ENCODE data around the gene TRIO. TPM values are rescaled to one million over a fixed set of nuclear protein-coding genes. Genes with fewer than 3 reads are reported as not detected.

Gene TRIO
- total and polyA plus RNA-seq, 4 donors, result 23.8 to 243 (median 110) TPM

GRCh38 chr5:14506661-14507060, 363.5 kb downstream of the TRIO start:
- ATAC-seq (ENCODE audit: insufficient read depth, low FRiP score), result no peak
- WGBS, 2 donors, result 94 to 98% methylated on average over 16 of the region's 16 CpGs
- H3K9me3 ChIP-seq (ENCODE audit: control insufficient read depth in 4 of 4, insufficient read depth in 3 of 4, low read length in 3 of 4), result no peaks in the 10 kb centered on the region

DNA sequence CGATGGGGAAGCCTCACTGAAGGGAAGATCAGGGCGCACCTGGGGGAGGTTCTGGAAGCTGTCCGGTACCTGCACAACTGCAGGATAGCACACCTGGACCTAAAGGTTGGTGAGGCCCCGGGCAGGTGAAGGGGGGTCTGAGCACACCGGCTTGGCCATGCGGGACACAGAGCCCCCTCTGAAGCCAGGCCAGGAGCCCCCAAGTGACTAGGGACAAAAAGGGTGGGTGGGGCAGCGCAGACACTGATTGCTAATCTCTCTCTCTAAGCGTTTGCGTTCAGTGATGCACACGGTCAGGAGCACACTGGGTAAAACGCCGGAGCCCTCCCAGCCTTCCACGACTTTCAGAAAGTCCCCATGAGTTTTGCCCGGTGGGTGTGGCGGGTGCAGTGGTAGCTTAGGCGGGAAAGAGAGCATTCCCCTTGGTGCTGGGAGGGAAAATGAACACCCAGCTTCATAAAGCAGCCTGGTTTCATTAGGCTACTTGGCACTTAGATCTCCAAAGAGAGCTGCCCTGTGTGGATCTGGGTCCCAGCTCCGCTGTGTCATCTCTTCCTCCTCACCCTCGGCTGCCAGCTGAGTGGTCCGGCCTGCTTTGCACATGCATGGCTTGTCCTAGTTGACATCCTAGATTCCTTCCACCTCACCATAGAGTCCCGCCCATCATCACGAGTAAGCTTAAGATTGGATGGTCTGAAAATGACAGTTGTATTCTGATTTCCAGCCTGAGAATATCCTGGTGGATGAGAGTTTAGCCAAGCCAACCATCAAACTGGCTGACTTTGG, 364.2 kb downstream of the TRIO start:
- Histone ChIP-seq H3K4me3 (no peak overlapping the region), H3K9me3 (ENCODE audit: control insufficient read depth in 4 of 4, insufficient read depth in 3 of 4, low read length in 3 of 4) (no peaks in the 10 kb centered on the region), H3K4me1 (ENCODE audit: control insufficient read depth in 5 of 5, insufficient read depth in 5 of 5, low read length in 5 of 5) (no peaks in the 10 kb centered on the region), H3K27me3 (ENCODE audit: control insufficient read depth in 3 of 3, insufficient read depth in 3 of 3, low read length in 2 of 3) (no peaks in the 10 kb centered on the region), H3K27ac (ENCODE audit: low read depth in 1 of 2, low read length in 1 of 2) (no peak overlapping the region), H3K36me3 (ENCODE audit: control insufficient read depth in 4 of 4, insufficient read depth in 4 of 4, low read length in 4 of 4) (peaks cover 12 to 44% (median 21%) of the 10 kb centered on the region in 4 donors), H3K9ac (ENCODE audit: insufficient read depth in 1 of 2, low read length in 2 of 2) (no peak overlapping the region)
- TF ChIP-seq CTCF (IDR thresholded peaks at IDR 0.05; ENCODE audit: control extremely low read depth, extremely low read depth), result no peak
- 95 to 96% methylated on average over 21 of the region's 21 CpGs for WGBS, 2 donors
- DNase-seq, result no peak
- no peak for ATAC-seq (ENCODE audit: insufficient read depth, low FRiP score)

More at GRCh38 chr5:14506661-14507060, 363.5 kb downstream of the TRIO start:
- no peaks in the 10 kb centered on the region for H3K27me3 ChIP-seq (ENCODE audit: control insufficient read depth in 3 of 3, insufficient read depth in 3 of 3, low read length in 2 of 3)
- H3K9ac ChIP-seq (ENCODE audit: insufficient read depth in 1 of 2, low read length in 2 of 2), result no peak overlapping the region
- H3K4me1 ChIP-seq (ENCODE audit: control insufficient read depth in 5 of 5, insufficient read depth in 5 of 5, low read length in 5 of 5), result no peaks in the 10 kb centered on the region
- peaks cover 12 to 47% (median 22%) of the 10 kb centered on the region in 4 donors for H3K36me3 ChIP-seq (ENCODE audit: control insufficient read depth in 4 of 4, insufficient read depth in 4 of 4, low read length in 4 of 4)
- no peak overlapping the region for H3K4me3 ChIP-seq
- no peak for TF ChIP-seq CTCF (IDR thresholded peaks at IDR 0.05; ENCODE audit: control extremely low read depth, extremely low read depth)
- H3K27ac ChIP-seq (ENCODE audit: low read depth in 1 of 2, low read length in 1 of 2), result no peak overlapping the region
- DNase-seq, result no peak

DNA sequence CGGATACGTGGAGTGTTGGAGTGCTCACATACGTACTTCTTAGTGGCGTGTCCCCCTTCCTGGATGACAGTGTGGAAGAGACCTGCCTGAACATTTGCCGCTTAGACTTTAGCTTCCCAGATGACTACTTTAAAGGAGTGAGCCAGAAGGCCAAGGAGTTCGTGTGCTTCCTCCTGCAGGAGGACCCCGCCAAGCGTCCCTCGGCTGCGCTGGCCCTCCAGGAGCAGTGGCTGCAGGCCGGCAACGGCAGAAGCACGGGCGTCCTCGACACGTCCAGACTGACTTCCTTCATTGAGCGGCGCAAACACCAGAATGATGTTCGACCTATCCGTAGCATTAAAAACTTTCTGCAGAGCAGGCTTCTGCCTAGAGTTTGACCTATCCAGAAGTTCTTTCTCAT, 364.9 kb downstream of the TRIO start:
- 94 to 95% methylated on average over 20 of the region's 20 CpGs for WGBS, 2 donors
- no peak for ATAC-seq (ENCODE audit: insufficient read depth, low FRiP score)
- H3K4me3 ChIP-seq, result no peak overlapping the region

More for the DNA sequence above, 364.9 kb downstream of the TRIO start:
- Histone ChIP-seq H3K4me1 (ENCODE audit: control insufficient read depth in 5 of 5, insufficient read depth in 5 of 5, low read length in 5 of 5) (no peaks in the 10 kb centered on the region), H3K27ac (ENCODE audit: low read depth in 1 of 2, low read length in 1 of 2) (no peak overlapping the region), H3K9ac (ENCODE audit: insufficient read depth in 1 of 2, low read length in 2 of 2) (no peak overlapping the region), H3K27me3 (ENCODE audit: control insufficient read depth in 3 of 3, insufficient read depth in 3 of 3, low read length in 2 of 3) (no peaks in the 10 kb centered on the region), H3K9me3 (ENCODE audit: control insufficient read depth in 4 of 4, insufficient read depth in 3 of 4, low read length in 3 of 4) (no peaks in the 10 kb centered on the region), H3K36me3 (ENCODE audit: control insufficient read depth in 4 of 4, insufficient read depth in 4 of 4, low read length in 4 of 4) (peaks cover 10 to 38% (median 16%) of the 10 kb centered on the region in 4 donors)
- no peak for DNase-seq
- TF ChIP-seq CTCF (IDR thresholded peaks at IDR 0.05; ENCODE audit: control extremely low read depth, extremely low read depth), result no peak

Data from lung (tissue), 12 donors.